HG03060 (cell line): ENCODE data around the gene JUNB.

Experiments
- ATAC-seq: cut with Tn5 transposase; IDR thresholded peaks from one replicate; pipeline ENCODE4 v1.9.1; 2021; ENCODE audit warnings: low read depth, moderate number of reproducible peaks; ENCODE audit not compliant: unreplicated experiment

JUNB gene

DNA sequence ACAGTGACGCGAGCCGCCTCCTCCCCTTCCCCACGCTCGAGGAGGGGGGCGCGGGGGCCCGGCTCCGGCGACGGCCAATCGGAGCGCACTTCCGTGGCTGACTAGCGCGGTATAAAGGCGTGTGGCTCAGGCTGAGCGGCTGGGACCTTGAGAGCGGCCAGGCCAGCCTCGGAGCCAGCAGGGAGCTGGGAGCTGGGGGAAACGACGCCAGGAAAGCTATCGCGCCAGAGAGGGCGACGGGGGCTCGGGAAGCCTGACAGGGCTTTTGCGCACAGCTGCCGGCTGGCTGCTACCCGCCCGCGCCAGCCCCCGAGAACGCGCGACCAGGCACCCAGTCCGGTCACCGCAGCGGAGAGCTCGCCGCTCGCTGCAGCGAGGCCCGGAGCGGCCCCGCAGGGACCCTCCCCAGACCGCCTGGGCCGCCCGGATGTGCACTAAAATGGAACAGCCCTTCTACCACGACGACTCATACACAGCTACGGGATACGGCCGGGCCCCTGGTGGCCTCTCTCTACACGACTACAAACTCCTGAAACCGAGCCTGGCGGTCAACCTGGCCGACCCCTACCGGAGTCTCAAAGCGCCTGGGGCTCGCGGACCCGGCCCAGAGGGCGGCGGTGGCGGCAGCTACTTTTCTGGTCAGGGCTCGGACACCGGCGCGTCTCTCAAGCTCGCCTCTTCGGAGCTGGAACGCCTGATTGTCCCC is at the start of gene JUNB:
JUNB (plus strand) TSS at position 142 of the 706 bp plus-strand sequence; CDS start at position 428, 286 bp downstream.
- ATAC-seq, result no peak

DNA sequence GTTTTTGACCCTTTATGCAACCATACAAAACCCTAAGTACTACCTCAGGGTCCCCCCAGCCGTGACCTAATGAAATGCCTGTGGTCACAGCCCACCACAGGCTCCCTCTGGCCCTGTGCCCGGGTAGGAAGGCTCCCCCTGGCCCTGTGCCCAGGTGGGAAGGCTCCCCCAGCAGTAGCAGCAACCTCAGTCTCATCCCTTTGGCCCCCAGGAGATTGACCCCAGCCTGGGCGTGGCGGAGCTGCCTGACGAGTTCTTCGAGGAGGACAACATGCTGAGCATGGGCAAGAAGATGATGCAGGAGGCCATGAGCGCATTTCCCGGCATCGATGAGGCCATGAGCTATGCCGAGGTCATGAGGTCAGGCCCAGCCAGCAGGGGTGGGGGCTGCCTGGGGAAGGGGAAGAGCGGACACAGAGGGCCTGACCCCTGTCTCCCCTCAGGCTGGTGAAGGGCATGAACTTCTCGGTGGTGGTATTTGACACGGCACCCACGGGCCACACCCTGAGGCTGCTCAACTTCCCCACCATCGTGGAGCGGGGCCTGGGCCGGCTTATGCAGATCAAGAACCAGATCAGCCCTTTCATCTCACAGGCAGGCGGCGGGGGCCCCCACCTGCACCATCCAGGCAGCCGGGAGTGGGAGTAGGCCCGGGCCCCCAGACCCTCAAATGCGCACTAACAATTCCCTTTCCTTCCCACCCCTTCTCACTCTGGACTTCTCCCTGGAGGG is 46.0 kb upstream of the JUNB start:
- ATAC-seq, result no peak

DNA sequence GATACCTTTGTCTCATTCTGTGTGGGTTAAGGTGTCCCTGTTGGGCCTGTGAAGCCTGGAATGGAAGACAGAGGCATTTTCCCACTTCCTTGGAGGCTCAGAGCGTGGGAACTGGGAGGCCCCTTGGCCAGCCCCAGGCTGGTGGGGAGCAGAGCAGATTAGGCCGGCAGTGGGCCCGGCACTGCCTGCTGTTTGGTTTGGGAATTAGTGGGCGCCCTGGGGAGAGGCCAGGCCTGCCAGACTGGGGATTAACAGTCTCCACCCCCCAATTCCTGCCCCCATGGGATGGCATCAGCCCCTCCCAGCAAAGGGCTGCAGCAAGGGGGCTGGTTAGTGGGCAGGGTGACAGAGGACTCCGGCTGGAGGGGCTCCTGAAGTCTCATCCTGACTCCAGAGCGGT is 42.8 kb upstream of the JUNB start:
- ATAC-seq, result no peak

GRCh38 chr19:12749938-12750521 is 41.3 kb upstream of the JUNB start:
- no peak for ATAC-seq

GRCh38 chr19:12750851-12751250 is 40.4 kb upstream of the JUNB start:
- ATAC-seq, result no peak

DNA sequence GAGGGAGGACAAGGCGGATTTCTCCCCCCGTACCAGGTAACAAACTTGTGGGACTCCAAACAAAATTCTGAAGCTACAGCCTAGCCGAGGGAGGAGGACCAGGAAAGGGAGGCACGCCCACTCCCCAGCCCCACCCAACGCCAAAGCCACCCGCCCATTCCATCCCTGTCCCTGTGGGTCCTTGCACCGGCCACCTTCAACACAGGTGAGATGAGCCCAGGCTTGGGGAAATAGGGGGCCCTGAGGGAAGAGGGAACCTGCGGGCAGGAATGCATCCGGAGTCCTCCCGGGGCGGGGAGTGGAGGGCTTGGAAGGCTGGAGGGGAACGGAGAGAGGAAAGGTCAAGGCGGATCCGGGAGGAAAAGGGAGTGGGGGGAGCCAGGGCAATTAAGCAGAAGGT is 39.7 kb upstream of the JUNB start, which contains the start of gene BEST2:
BEST2 (plus strand) TSS at position 157 of the 400 bp plus-strand sequence. CDS start 802 bp downstream, outside the sequence.
- ATAC-seq, result no peak

DNA sequence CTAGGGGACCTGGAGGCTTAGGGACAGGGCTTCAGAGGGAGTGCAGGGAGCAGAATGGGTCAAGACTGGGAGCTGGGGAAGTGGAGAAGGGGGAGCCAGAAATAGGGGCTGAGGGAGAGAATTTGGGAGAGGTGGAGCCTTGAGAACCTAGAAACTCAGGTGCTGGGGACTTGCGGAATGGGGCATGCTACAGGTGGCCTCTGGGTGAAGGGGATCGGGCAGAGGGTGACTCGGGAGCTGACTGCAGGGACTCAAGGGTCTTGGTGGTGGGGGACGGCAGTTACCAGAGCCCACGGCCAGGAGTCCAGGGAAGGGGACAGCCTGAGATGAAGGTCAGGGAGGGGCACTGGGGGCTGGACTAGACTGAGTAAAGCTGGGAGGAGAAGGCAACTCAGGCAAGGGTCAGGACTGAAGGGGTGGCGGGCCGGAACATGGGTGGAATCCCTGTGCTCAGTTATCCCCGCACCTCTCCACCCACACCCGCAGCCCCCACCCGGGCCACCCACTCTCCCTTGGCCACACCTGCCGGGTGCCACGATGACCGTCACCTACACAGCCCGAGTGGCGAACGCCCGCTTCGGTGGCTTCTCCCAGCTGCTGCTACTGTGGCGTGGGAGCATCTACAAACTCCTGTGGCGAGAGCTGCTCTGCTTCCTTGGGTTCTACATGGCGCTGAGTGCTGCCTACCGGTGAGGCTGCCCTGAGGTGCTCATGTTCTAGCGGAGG is 39.1 kb upstream of the JUNB start:
- ATAC-seq, result no peak

- no peak for ATAC-seq
Observed at GRCh38 chr19:12754465-12755196, 36.7 kb upstream of the JUNB start.

DNA sequence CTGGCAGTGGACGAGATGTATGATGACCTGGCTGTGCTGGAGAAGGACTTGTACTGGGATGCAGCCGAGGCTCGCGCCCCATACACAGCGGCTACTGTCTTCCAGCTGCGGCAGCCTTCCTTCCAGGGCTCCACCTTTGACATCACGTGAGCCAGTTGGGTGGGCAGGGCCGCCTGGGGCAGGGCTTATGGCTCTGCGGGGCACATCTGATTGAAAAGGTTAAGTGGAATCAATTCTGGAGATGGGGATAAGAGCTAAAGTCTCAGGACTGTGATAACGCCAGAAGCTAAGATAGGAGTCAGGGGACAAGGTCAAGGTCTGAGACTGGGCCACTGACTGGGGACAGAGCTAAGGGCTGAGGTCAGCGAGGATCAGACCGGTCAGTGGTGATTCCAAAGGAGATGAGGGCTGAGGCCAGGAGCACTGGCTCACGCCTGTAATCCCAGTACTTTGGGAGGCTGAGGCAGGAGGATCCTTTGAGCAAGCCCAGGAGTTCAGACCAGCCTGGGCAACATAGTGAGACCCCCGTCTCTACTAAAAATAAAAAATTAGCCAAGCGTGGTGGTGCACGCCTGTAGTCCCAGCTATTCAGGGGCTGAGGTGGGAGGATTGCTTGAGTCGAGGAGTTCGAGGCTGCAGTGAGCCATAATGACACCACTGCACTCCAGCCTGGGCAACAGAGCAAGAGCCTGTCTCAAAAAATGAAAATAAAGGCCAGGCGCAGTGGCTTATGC is 35.0 kb upstream of the JUNB start:
- ATAC-seq, result no peak

DNA sequence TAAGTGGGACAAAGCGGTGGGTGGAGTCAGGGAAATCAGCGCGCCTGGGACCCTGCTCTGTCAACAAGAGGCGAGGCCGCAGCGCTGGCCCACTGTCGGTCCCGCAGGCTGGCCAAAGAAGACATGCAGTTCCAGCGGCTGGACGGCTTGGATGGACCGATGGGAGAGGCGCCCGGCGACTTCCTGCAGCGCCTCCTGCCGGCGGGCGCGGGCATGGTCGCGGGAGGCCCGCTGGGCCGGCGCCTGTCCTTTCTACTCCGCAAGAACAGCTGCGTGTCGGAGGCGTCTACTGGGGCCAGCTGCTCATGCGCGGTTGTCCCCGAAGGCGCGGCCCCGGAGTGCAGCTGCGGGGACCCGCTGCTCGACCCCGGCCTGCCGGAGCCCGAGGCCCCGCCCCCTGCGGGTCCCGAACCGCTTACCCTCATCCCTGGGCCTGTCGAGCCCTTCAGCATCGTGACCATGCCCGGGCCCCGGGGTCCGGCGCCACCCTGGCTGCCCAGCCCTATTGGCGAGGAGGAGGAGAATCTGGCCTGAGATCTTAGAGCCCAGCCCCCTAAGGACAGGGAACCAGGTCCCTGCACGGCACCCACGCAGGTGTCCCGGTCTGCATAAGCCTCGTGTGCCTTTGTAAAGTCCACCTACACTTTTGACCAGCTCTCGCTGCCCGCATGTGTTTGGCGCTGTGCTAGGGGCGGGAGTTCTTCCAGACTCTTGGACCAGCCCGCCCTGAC is 33.6 kb upstream of the JUNB start:
- no peak for ATAC-seq

DNA sequence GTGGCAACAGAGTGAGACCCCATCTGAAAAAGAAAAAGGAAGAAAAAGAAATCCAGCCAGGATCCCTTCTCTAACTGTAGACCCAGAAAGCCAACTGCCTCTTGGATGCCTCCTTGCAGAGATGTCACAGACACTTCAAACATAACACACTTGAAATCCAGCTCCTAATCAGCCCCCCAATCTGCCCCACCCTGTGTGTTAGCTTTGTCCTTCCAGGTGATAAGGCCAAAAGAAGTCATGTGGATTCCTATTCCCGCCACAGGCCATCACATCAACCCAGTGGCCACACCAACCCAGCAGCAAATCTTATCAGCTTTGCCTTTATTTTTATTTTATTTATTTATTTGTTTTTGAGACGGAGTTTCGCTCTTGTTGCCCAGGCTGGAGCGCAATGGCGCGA is 31.6 kb upstream of the JUNB start:
- no peak for ATAC-seq

DNA sequence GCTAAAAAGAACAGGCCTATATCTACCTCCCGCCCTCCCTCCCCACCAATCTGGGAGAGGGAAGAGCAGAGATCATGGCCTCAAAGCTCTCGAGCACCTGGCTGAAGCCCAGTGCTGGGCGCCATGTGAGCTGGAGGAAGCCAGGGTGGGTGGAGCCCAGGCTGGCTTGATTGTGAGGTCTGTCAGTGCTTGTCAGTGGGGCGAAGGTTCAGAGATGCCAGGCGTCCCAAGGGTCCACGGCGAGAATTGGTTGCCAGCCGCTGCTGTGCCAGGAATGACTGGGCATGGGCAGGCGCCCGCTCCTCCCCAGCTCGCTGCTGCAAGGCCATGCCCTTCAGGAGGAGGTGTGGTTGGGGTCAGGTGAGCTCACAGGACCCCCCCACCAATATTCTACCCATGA is 28.2 kb upstream of the JUNB start:
- ATAC-seq, result no peak

DNA sequence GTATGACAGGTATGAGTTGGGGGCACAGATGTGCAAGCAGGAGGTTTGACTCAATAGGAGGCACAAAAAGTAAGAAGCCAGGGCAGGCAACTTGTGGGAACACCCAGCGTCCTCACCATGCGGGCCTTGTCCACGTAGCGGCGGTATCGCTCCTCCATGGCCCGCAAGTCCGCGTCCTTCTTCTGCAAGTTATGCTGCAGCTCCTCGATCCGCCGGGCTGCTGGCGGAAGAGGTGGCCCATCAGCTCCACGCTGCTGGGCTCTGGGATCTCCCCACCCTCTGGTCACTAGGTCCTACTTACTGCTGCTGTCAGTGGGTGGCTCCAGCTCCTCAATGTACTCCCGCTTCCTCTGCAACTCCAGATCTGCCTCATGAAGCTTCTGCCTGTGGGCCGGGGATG is 26.6 kb upstream of the JUNB start:
- no peak for ATAC-seq

DNA sequence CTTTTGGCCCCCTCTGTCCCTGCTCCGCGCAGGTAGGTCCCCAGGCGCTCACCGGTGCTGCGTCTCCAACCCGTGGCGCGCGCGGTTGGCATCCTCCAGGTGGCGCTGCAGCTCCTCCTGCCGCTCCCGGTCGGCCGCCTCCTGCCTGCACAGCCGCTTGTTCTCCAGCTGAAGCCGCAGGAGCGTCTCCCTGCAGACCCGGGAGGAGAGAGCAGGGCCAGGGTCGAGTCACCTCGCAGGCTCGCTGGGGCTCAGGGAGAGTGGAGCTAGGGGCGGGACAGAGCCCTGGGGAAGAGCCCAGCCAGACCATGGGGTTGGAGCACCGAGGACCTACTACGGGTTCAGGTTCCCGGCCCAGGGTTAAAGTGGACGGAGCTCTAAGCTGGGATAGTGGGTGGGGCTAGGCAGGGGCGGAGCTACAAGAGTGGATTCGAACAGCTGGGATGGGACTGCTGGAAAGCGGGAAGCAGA is 25.2 kb upstream of the JUNB start:
- ATAC-seq, result no peak

GRCh38 chr19:12767150-12767549 is 24.1 kb upstream of the JUNB start:
- ATAC-seq, result no peak

DNA sequence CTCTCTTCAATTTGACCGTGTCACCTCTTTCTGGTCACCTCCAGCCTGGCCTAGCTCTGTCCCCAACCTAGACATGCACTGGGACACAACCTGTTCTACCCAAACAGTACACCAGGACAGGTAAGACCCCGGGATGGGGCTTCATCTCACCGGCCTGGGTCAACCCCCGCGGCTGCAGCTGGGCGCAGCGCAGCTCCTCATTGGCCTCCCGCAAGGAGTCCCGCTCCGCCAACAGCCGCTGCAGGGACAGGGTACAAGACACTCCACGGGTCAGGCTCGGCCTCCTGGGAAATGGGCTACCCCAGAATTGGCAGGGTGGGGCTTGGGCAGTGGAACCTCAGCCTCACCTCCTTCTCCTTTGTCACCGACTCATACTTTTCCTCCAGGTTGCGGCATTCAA is 23.6 kb upstream of the JUNB start:
- no peak for ATAC-seq

DNA sequence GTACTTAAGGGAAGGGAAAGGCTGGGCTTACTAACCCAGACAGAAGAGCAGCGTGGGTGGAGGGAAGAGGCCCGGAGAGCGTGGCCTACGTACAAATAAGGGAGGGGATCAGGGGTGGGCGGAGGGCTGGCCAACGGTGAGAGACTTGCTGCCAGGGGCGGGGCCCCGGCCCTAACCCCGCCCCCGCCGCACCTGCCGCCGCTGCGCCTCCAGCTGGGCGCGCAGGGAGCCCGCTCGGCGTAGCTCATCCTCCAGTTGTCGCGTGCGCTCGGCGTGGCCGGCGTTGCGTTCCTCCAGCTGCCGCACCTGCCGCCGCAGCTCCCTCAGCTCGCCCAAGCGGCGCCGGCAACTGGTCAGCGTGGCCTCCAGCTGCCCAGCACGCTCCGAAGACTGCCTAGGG is 21.6 kb upstream of the JUNB start:
- ATAC-seq, result no peak

GRCh38 chr19:12770922-12771321 is 20.4 kb upstream of the JUNB start:
- ATAC-seq, result no peak

- no peak for ATAC-seq
Observed at GRCh38 chr19:12772323-12772722, 19.0 kb upstream of the JUNB start.
